Measurements from ENCODE around the gene PRRT3. TPM values are rescaled to one million over a fixed set of nuclear protein-coding genes. Genes with fewer than 3 reads are reported as not detected.
"Not testable (repeated sequence)": the region's sequence is repeated elsewhere in the genome, so short reads cannot be mapped to it uniquely, and the experiment has no call there.

Gene PRRT3
- total and polyA plus RNA-seq, 2 of the 8 experiments (the other 6 are each of a cell fraction or from before 2014, with no cell fraction given) = 9.0 to 9.2 TPM

- H3K14ac ChIP-seq (ENCODE audit: insufficient read length); H2BK120ac ChIP-seq (replicated peaks; ENCODE audit: low read depth, low read length); H3K56ac ChIP-seq (replicated peaks; ENCODE audit: insufficient read length, low read depth, low read length); H4K5ac ChIP-seq (ENCODE audit: insufficient read length, low read depth, low read length); H3K23ac ChIP-seq (ENCODE audit: insufficient read length); H2BK12ac ChIP-seq (ENCODE audit: low read depth, low read length); H3K9ac ChIP-seq (replicated peaks in 1 of 4; ENCODE audit: extremely low read depth in 1 of 4, low read depth in 3 of 4, low read length in 3 of 4); H3K79me1 ChIP-seq (ENCODE audit: low read depth, low read length); DNase-seq (ENCODE audit: low read depth in 1 of 2, low spot score in 2 of 2); H2AFZ ChIP-seq (ENCODE audit: low read length); H3K4me2 ChIP-seq (ENCODE audit: insufficient read depth in 1 of 2, low read depth in 2 of 2, low read length in 2 of 2); H4K8ac ChIP-seq (ENCODE audit: extremely low read depth, insufficient read depth, low read length); H4K20me1 ChIP-seq (replicated peaks in 1 of 2; ENCODE audit: control insufficient read depth in 1 of 2, insufficient read depth in 2 of 2, low read length in 2 of 2); H4K91ac ChIP-seq (replicated peaks; ENCODE audit: insufficient read length, low read length); H3K4me1 ChIP-seq (replicated peaks in 1 of 4; ENCODE audit: control insufficient read depth in 3 of 4, insufficient read depth in 4 of 4, low read length in 3 of 4); H3K4me3 ChIP-seq (ENCODE audit: extremely low read depth in 1 of 4, insufficient read depth in 2 of 4, low read depth in 3 of 4, low read length in 4 of 4); FAIRE-seq; H3K4ac ChIP-seq (replicated peaks; ENCODE audit: insufficient read length, low read depth, low read length); H2BK5ac ChIP-seq (ENCODE audit: low read depth, low read length); H3K9me3 ChIP-seq (ENCODE audit: insufficient read depth in 2 of 2, low read depth in 1 of 2, low read length in 1 of 2); H2BK20ac ChIP-seq (ENCODE audit: low read length); H3K23me2 ChIP-seq (ENCODE audit: low read depth, low read length); H2AK5ac ChIP-seq (ENCODE audit: low read depth, low read length); H3K27ac ChIP-seq (ENCODE audit: low read depth, low read length); H3K27me3 ChIP-seq (replicated peaks in 1 of 4; ENCODE audit: control insufficient read depth in 3 of 4, extremely low read depth in 1 of 4, insufficient read depth in 3 of 4, low read length in 3 of 4); H3K79me2 ChIP-seq (ENCODE audit: control insufficient read depth in 1 of 2, insufficient read depth in 2 of 2, low read length in 2 of 2); H2BK15ac ChIP-seq (ENCODE audit: low read length); H3K18ac ChIP-seq (ENCODE audit: extremely low read depth, low read length): not testable (repeated sequence)
- POLR2A ChIA-PET (ENCODE audit: partially characterized antibody) = interaction anchor here (1.4 to 1.5 kb wide), 2 partner anchors 24 to 50 kb away, joined by 5 to 6 read pairs; no protein-coding TSS in a partner anchor
- WGBS, 2 experiments (ENCODE audit: extremely low coverage in 1 of 2, insufficient coverage in 1 of 2, insufficient read length in 1 of 2, insufficient replicate concordance in 2 of 2, low coverage in 1 of 2, low lambda C conversion rate in 2 of 2, missing lambda C conversion rate in 1 of 2) = 95% methylated on average over 10 of the region's 10 CpGs; no CpG with 5 or more reads in 1 of the 2 experiments
- peaks cover 8 to 16% (median 13%) of the 10 kb centered on the region in 4 experiments; a peak in 7 of 8 replicates for H3K36me3 ChIP-seq (ENCODE audit: control insufficient read depth in 2 of 4, insufficient read depth in 4 of 4, low read length in 3 of 4)
- CTCF ChIA-PET (ENCODE audit: partially characterized antibody) = interaction anchor here (1.0 to 1.1 kb wide), 2 partner anchors 32 to 77 kb away, joined by 3 read pairs; no protein-coding TSS in a partner anchor
Measured at GRCh38 chr3:9896755-9897407, 55.3 kb downstream of the PRRT3 start.

Data from H1 (cell line).